HG03060 (cell line): Measurements from ENCODE around the gene ANKRD37.

Experiments used
- ATAC-seq: cut with Tn5 transposase; IDR thresholded peaks from one replicate; pipeline ENCODE4 v1.9.1; 2021; ENCODE audit warnings: low read depth, moderate number of reproducible peaks; ENCODE audit not compliant: unreplicated experiment

Gene ANKRD37

GRCh38 chr4:185379326-185380295, 17.0 kb upstream of the ANKRD37 start:
- no peak for ATAC-seq

DNA sequence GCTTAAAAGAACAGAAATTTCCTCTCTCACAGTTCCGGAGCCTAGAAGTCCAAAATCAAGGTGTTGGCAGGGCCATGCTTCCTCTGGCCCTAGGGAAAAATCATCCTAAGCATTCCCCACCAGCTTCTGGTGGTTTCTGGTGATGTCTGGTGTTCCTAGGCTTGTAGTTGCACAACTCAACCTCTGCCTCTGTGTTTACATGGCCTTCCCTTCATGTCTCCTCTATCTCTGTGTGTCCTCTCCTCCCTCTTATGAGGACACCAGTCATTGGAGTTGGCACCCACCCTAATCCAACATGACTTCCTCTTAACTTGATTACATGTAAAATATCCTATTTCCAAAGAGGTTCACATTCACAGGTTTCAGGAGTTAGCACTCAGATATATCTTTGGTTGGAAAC, 16.3 kb upstream of the ANKRD37 start:
- ATAC-seq = no peak

- no peak for ATAC-seq
These were observed 15.1 kb upstream of the ANKRD37 start for GRCh38 chr4:185381288-185382196.

DNA sequence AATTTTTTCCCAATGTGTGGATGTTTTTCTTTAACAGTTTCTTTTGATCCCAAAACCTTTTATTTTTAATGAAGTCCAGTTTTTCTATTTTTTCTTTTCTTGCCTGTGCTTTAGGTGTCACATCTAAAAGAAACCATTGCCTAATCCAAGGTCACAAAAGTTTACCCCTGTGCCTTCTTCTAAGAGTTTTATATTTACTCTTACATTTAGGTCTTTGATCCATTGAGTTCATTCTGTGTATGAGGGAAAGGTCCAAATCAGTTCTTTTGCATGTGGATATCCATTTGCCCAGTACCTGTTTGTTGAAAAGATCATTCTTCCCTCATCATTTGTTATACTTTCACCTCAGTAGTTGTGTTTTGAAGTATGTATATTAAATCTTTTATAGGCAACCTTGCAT, 13.9 kb upstream of the ANKRD37 start:
- ATAC-seq = no peak

DNA sequence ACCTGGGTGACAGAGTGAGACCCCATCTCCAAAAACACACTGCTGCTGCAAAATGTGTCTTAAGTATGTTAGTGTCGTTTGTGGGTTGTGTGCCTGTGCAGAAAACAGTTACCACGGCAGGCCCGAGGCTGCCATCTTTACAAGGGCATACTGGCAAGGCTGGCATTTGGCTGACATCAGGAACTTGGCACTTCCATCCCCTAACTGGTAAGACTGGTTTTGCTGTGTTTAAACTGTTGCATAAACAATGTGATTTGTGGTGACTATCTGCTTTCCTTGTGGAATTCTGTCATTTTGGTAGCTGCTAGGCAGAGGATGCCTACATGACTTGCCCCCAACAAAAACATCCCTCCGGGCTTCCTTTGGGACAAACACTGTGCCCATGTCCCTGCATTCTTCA, 13.2 kb upstream of the ANKRD37 start:
- ATAC-seq = no peak

DNA sequence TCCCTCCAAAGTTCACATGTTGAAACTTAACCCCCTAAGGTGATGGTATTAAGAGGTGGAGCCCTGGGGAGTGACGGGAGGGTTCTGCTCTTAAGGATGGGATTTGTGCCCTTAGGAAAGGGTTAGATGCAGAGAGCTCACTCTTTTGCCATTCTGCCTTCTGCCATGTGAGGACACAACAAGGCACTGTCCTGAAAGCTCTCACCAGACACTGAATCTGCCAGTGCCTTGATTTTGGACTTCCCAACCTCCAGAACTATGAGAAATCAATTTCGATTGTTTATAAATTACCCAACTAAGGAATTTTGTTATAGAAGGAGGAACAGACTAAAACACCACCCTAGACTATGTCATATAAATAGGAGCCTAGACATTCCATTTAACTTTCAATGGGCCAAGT, 12.6 kb upstream of the ANKRD37 start:
- no peak for ATAC-seq

DNA sequence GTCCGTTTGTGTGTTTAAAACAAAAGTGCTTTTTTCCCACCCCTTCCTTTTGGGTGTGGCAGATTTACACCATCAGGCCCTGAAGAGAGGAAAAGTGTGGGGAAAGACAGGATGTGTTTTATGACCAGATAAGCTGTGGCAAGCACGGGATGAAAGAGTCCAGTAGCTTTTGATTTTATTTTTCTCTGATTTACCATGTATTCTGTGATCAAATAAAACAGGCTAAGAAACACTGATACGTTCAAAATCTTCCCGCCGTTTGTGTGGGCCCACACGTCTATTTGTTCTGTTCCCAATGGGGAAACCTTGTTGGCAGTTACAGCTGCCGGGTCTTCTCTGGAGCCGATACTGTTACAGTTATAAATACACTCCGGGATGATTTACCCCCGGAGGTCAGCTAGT, 11.7 kb upstream of the ANKRD37 start:
- no peak for ATAC-seq

DNA sequence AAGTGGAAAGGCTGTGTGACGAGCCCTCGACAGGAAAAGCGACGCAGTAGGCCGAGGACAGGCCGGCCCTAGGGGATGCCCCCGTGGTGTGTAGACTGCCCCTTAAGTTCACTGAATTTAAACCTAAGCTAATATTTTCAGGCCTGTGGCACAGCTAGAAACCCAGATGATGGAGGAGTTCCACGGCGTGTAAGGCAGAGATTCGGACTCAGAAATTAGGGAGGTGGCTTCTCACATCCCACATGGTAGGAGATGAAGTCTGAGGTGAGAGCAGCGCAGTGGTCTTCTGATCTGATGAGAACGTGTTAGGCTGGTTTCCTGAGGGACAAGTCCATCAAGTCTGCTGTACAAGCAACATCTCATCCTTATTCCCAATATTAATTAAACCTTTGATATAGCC, 8.7 kb upstream of the ANKRD37 start:
- ATAC-seq = no peak

GRCh38 chr4:185390941-185391340, 5.7 kb upstream of the ANKRD37 start:
- ATAC-seq = no peak

DNA sequence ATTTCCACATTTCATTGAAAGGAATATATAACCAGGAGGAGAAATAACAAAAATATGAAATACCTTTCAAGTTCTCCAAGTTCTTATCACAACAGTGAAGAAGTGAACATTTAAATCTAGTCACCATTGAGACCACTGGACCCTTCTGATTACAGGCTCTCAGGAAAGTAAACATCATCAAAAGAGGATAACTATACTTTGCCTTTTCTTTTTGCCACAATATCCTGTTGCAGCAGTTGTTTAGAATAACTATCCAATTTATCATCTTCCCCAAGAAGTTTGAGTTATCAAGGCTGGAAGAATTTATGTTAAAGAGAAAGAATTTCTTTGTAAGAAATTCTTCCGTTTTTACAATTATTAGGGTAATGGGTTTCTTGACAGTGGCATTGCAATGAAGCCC, 4.5 kb upstream of the ANKRD37 start:
- no peak for ATAC-seq

GRCh38 chr4:185394568-185395237, 1.9 kb upstream of the ANKRD37 start:
- no peak for ATAC-seq

DNA sequence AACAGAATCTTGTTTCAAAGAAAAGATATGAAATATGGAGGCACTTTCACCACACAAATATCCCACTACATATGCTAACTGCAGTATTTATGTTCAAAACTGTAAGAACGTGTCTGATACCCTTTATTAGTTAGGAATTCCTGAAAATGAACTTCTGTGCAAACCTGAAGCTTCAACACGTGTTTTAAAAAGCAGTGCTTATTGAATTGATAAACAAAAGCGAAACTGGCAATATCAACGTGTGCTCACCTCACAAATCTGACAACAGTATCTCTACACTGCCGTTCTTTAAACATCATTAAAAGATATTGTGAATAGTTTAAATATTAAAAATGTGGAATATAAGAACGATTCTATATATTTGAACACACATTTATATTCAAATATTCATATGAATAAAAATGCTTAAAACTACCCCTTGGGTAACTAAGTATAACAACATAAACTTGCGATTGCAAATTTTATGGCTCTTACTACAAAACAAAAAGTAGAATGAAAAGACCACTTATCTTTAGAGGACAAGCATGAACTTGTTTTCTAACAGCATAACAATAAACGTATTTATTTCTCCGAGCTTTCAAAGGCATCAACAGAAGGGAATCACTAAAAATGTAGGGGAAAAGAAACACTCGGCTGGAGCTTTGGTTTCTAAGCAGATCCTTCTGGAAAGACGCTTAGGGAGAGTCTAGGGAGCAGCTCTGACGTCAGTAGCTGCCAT, 1.2 kb upstream of the ANKRD37 start, which contains the start of gene LRP2BP:
Gene LRP2BP (minus strand): TSS at position 687 of the 718 bp plus-strand sequence. CDS start 17,738 bp downstream, outside the sequence.
- no peak for ATAC-seq

- ATAC-seq = peak; percentile 47
These were observed 501 bp upstream of the ANKRD37 start for GRCh38 chr4:185395956-185396723.

DNA sequence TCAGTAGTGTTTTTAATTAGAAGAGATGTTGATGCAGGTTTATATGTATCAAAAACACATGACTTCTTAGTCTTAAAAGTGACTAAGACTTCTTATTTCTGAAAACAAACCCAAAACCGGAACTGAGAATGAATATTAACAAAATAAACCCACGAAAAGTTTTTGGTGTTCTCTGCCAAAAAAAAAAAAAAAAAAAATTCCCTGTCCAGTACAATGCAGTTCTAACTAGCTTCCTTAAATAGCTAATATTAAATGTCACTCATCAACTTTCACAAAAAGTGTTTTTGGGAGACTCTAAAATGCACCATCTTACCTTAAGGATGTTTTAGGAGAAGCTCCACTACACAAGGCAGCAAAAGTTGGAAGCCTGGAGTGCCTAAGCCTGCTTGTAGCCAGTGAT, 2.0 kb downstream of the ANKRD37 start:
- no peak for ATAC-seq

DNA sequence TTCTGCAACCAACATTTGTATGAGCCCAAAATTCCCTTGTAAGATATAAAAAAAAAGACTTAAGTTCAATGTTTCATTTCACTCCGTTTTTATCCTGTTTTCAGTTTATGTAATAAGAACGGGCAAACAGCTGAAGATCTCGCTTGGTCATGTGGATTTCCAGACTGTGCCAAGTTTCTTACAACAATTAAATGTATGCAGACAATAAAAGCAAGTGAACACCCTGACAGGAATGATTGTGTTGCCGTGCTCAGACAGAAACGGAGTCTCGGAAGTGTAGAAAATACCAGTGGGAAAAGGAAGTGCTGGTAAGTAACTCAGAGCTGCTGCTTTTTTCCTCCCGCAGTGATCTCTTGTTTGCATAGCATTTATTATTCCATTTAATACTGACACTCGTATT, 2.8 kb downstream of the ANKRD37 start:
- no peak for ATAC-seq

DNA sequence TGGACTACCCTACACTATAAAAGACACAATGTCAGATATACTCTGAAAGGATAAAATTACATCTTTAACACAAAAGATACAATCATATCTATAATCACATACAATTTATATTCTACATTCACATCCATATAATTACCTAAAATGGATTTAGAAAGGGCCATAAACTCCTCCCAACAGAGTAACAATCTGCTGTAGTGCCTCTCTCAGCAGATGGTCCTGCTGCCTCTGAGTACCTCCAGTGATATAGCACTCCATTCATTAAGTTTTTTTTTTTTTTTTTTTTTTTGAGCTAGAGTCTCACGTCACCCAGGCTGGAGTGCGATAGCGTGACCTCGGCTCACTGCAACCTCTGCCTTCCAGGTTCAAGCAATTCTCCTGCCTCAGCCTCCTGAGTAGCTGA, 7.4 kb downstream of the ANKRD37 start:
- ATAC-seq = no peak

GRCh38 chr4:185405296-185405999, 8.8 kb downstream of the ANKRD37 start:
- ATAC-seq = peak; percentile 61

- ATAC-seq = no peak
These were observed 11.8 kb downstream of the ANKRD37 start for GRCh38 chr4:185408432-185408831.

- no peak for ATAC-seq
These were observed 15.2 kb downstream of the ANKRD37 start for GRCh38 chr4:185411849-185412248.
